Thoracic aorta (tissue), 2 donors: ENCODE results near the gene TTLL6. TPM values are rescaled to one million over a fixed set of nuclear protein-coding genes. Genes with fewer than 3 reads are reported as not detected.
A peak's percentile ranks its signal among the peaks of the same experiment; 100 is the strongest.

Experiments used
- ATAC-seq: fragments of 150-250 bp; one replicate; pipeline ENCODE4 v1.8.0; 2017; ENCODE audit warnings: low read depth; ENCODE audit not compliant: insufficient number of reproducible peaks, low FRiP score
- DNase-seq: peaks from one replicate; pipeline ENCODE4 v3.0.0-alpha.2; 2020; ENCODE audit warnings: low spot score
- H3K27ac ChIP-seq, 2 donors: fragments of 200-600 bp; sonication (generic); 1 replicate in 1 of 2; 2 replicates in 1 of 2; pipeline ENCODE4 v1.5.1; 2016; ENCODE audit warnings: mild to moderate bottlenecking in 2 of 2, moderate library complexity in 2 of 2
- H3K27me3 ChIP-seq: fragments of 200-600 bp; sonication (generic); replicated peaks from 2 replicates; pipeline ENCODE4 v1.6.0; 2016; ENCODE audit warnings: mild to moderate bottlenecking; ENCODE audit not compliant: insufficient read depth
- H3K36me3 ChIP-seq: fragments of 200-600 bp; sonication (generic); one replicate; pipeline ENCODE4 v1.5.1; 2016
- H3K4me1 ChIP-seq, 2 donors: fragments of 200-600 bp; sonication (generic); 1 replicate in 1 of 2; 2 replicates in 1 of 2; pipeline versions ENCODE4 v1.5.1 to v1.6.0; 2016; ENCODE audit warnings: low read depth in 2 of 2, mild to moderate bottlenecking in 1 of 2; ENCODE audit not compliant: control insufficient read depth in 1 of 2
- H3K4me3 ChIP-seq: fragments of 200-600 bp; sonication (generic); 2 replicates; pipeline ENCODE4 v1.5.1; 2016; ENCODE audit warnings: mild to moderate bottlenecking
- H3K9me3 ChIP-seq: fragments of 200-600 bp; sonication (generic); 2 replicates; pipeline ENCODE4 v1.5.1; 2016
- CTCF ChIP-seq: fragments of 200-600 bp; sonication (generic); IDR thresholded peaks from one replicate; pipeline ENCODE4 v1.5.1; 2019; ENCODE audit warnings: antibody characterized with exemption
- total RNA-seq, 2 donors: library from RNA; depleted of rRNA; stranded (reverse); fragments of >200 nt; gene quantifications; one replicate each; pipeline versions ENCODE4 v1.1.0 to v1.2.3, GENCODE V29; 2016

Gene TTLL6
- total RNA-seq, 2 donors from 2014 or later = not detected

- ATAC-seq = no peak
- no peaks in the 10 kb centered on the region for H3K9me3 ChIP-seq
- no peak for DNase-seq
- H3K27me3 ChIP-seq = peaks cover 19% of the 10 kb centered on the region
- no peaks in the 10 kb centered on the region for H3K36me3 ChIP-seq
- no peak overlapping the region for H3K4me3 ChIP-seq
- H3K27ac ChIP-seq = no peak overlapping the region
- TF ChIP-seq CTCF = no peak
- H3K4me1 ChIP-seq = no peaks in the 10 kb centered on the region
Observed at GRCh38 chr17:48734333-48735061, 82.5 kb downstream of the TTLL6 start.

- Histone ChIP-seq H3K4me1 (peaks cover 0 to 2% of the 10 kb centered on the region in 2 donors), H3K36me3 (no peaks in the 10 kb centered on the region), H3K9me3 (no peaks in the 10 kb centered on the region), H3K4me3 (no peak overlapping the region), H3K27ac (no peak overlapping the region), H3K27me3 (peaks cover 26% of the 10 kb centered on the region)
- ATAC-seq (no peak), DNase-seq (no peak)
- TF ChIP-seq CTCF = no peak
Observed at GRCh38 chr17:48733632-48734328, 83.2 kb downstream of the TTLL6 start.

GRCh38 chr17:48732688-48733629 is 84.1 kb downstream of the TTLL6 start:
- Histone ChIP-seq H3K36me3 (no peaks in the 10 kb centered on the region), H3K4me3 (no peak overlapping the region), H3K4me1 (peaks cover 4 to 9% of the 10 kb centered on the region in 2 donors), H3K27ac (peak overlapping the region in 1 of 2 donors; percentile 25), H3K27me3 (peaks cover 27% of the 10 kb centered on the region), H3K9me3 (no peaks in the 10 kb centered on the region)
- TF ChIP-seq CTCF = no peak
- no peak for DNase-seq
- ATAC-seq = no peak

- no peak overlapping the region for H3K27ac ChIP-seq
- H3K4me1 ChIP-seq = peaks cover 4 to 9% of the 10 kb centered on the region in 2 donors
- no peak overlapping the region for H3K4me3 ChIP-seq
- peaks cover 35% of the 10 kb centered on the region for H3K27me3 ChIP-seq
- ATAC-seq (no peak), DNase-seq (no peak)
- no peak for TF ChIP-seq CTCF
- H3K9me3 ChIP-seq = no peaks in the 10 kb centered on the region
- no peaks in the 10 kb centered on the region for H3K36me3 ChIP-seq
Observed at GRCh38 chr17:48731355-48731754, 85.7 kb downstream of the TTLL6 start.

GRCh38 chr17:48730240-48730550 is 86.8 kb downstream of the TTLL6 start:
- Histone ChIP-seq H3K4me1 (peaks cover 4 to 14% of the 10 kb centered on the region in 2 donors), H3K36me3 (no peaks in the 10 kb centered on the region), H3K9me3 (no peaks in the 10 kb centered on the region), H3K4me3 (no peak overlapping the region), H3K27me3 (peaks cover 35% of the 10 kb centered on the region), H3K27ac (no peak overlapping the region)
- no peak for TF ChIP-seq CTCF
- no peak for ATAC-seq
- DNase-seq = no peak
